NCI-H2227 treated with DMSO at 0.1 percent for 48 hours (cell line): ENCODE results near the gene IL6R.
"Not testable (repeated sequence)": the region's sequence is repeated elsewhere in the genome, so short reads cannot be mapped to it uniquely, and the experiment has no call there.

Source experiments
- DNase-seq: peaks from one replicate; lab custom pipeline; 2025; lab: John Stamatoyannopoulos, UW

Gene IL6R

DNA sequence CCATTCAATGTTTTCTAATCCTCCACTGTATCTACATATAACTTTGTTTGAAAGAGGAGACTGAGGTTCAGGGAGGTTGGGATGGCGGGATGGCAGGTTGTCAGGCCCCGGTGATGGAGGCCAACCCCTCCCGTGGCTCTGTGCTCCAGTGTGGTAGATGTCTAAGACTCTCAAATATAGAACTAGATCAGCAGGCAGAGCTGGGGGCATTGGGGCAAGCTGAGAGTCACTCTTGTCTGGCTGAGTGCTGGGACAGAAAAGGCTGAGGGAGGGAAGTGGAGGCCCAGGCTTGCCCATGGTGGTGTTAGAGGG, 1.7 kb downstream of the IL6R start:
- DNase-seq, result no peak

DNA sequence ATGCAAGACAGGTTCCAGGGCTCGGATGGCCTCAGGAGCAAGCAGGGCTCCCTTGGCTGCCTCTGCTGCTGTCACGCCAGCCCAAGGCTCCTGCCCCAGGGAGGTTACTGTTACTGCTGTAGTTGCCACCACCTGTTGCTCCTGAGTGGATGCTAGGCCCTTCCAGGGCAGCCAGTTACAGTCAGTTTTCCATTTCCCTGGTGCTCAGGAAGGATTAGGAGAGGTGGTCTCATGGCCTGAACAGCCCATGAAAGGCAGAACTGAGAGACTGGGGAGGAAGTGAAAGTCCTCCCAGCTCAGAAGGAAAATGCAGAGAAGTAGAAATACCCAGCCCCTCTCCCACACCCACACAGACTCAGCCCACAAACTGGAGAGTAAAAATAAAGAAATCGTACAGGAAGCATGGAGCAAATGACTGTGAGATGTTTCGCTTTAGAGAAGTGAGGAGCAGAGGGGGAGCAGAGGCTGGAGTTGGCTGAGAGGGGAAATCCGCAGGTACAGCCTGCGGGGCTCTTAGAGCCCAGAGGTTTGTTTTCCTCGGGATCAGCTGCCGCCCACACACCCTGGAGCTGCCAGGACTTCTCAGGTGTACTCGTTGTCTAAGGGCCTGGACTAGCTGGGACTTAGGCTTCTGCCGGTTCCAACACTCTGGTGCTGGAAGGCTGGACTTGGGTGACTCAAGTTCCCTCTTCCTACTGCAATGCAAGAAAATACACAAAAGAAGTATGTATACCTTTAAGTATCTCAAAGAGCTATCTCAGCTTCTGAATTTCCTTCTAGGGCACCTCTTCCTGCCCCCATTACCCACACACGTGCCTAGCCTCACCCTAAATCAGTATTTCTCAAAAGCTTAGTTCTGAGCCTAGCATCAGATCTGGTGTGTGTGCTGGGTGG, 2.3 kb downstream of the IL6R start:
- no peak for DNase-seq

- DNase-seq, result no peak
Observed at GRCh38 chr1:154408174-154408777, 3.1 kb downstream of the IL6R start.

DNA sequence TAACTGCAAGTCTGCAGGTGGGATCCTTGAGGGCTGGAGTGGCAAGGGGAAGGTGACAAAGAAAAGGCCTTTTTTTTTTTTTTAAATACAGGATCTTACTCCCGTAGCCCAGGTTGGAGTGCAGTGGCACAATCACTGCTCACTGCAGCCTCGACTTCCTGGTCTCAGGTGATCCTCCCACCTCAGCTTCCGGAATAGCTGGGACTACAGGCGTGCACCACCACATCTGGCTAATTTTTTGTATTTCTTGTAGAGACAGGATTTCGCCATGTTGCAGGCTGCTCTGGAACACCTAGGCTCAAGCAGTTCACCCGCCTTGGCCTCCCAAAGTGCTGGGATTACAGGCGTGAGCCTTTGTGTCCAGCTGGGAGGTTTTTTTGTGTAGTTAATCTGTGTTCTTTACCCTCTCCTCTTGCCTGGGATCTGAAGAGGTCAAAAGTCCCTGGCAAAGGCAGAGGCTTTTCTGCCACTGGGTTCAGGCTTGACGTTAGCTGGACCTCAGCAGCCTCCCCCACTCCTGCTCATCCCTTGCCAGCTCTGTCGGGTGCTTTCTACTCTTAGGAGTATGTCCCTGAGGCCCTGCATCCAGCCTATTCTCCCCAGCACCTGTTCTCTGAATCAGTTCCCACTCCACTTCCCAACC, 5.2 kb downstream of the IL6R start:
- DNase-seq, result no peak

- DNase-seq, result no peak
Observed at GRCh38 chr1:154411525-154411924, 6.4 kb downstream of the IL6R start.

- no peak for DNase-seq
Observed at GRCh38 chr1:154413177-154413783, 8.1 kb downstream of the IL6R start.

DNA sequence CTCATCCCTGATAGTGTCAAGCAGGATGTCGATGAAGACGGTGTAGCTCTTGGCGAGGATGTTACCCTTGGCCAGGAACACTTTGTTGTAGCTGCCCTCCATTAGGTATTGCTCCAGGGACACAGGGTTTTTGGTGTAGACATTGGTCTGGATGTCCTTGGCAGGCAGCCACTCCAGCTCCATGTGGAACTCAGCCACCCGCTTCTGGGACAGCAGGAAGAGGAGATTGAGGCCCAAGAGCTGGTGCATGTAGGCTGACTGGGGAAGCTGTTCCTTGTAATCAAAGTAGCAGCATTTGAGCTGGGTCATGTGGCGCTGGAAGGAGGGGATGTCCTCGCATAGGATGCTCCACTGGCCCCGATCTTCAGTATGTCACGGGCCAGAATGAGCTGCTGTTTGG, 9.5 kb downstream of the IL6R start:
- no peak for DNase-seq

GRCh38 chr1:154416471-154417337, 11.6 kb downstream of the IL6R start:
- no peak for DNase-seq

GRCh38 chr1:154417338-154417608, 12.1 kb downstream of the IL6R start:
- no peak for DNase-seq

GRCh38 chr1:154418062-154418921, 13.1 kb downstream of the IL6R start:
- peak; percentile 14 for DNase-seq

GRCh38 chr1:154418923-154419619, 13.9 kb downstream of the IL6R start:
- no peak for DNase-seq

GRCh38 chr1:154419620-154420571, 14.8 kb downstream of the IL6R start:
- DNase-seq, result no peak

DNA sequence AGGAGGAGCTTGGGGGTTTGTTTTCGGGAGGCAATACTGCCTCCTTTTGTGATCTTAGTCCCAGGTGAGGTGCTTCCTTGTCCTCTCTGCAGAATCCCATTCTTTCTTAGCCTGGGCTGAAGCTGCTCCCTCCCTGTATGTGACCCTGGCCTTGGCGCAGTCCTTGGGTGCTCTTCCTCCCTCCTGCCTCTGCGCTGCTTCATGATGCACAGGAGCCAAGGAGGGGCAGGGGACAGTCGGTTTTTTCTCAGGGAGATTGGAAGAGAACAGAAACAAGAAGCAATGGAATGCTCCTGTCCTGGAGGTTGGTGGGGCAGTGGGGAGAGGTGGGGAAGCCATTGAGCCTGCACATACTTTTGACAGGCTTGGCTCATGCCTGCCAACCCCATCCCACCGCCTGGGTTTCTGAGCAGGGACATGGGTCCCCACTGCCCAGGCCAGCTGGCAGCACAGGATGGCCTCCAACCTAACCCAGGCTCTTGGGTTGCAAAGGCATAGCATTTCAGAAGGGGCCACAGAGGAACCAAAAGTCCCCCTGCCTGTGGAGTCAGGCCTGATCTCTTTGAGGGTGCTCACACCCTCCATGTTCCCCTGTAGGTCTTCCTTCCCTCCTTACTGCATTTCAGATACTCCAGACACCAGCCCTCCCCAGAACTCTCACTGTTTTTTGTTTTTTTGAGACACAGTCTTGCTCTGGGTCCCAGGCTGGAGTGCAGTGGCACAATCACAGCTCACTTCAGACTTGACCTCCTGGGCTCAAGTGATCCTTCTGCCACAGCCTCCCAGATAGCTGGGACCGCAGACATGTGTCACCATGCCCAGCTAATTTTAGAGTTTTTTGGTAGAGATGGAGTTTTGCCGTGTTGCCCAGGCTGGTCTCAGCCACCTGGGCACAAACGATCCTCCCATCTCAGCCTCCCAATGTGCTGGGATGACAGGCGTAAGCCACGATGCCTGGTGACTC, 16.1 kb downstream of the IL6R start:
- DNase-seq, result no peak

DNA sequence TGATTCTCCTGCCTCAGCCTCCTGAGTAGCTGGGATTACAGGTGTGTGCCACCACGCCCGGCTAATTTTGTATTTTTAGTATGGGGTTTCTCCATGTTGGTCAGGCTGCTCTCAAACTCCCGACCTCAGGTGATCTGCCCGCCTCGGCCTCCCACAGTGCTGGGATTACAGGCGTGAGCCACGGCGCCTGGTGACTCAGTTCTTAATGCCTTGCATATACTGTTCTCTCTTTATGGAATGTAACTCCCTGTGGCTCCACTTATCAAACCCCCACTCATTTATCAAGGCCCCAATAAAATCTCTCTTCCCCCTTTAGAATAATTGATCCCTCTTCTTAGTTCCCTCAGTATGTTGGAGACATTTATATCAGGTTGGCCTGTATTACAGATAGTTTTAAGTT, 16.9 kb downstream of the IL6R start:
- DNase-seq, result not testable (repeated sequence)

GRCh38 chr1:154422521-154422920, 17.4 kb downstream of the IL6R start:
- DNase-seq, result no peak

DNA sequence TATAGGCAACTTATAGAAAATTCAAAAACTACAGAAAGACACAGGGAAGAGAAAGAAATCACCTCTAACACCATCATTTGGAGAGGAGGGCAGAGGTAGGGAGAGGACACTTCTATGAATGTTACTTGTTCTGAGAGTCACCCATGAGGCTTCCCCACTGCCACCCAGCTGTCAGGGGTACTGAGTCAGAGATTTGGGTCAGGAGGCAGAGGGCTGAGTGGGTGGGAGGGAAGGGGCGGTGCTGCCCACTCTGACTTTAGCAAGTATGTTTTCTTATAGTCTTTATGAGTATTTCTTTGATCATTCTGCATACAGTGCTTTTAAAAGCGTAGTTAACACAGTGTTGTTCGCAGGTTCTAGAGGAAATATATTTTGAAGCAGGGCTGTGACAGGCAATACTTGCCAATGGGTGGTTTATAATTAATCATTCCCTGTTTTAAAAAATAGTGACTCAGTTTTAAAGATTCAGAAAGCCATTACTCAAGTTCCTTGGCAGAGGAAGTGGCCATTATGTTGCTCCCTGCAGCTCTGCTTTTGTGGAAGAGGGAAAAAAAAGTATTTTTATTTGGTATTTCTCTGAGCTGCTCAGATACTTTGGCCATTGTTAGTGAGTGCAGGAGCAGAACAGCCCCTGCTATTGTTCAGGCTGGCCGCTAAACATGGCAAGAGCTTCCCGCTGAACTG, 18.3 kb downstream of the IL6R start:
- DNase-seq, result peak; percentile 25

- no peak for DNase-seq
Observed at GRCh38 chr1:154423988-154424326, 18.8 kb downstream of the IL6R start.

DNA sequence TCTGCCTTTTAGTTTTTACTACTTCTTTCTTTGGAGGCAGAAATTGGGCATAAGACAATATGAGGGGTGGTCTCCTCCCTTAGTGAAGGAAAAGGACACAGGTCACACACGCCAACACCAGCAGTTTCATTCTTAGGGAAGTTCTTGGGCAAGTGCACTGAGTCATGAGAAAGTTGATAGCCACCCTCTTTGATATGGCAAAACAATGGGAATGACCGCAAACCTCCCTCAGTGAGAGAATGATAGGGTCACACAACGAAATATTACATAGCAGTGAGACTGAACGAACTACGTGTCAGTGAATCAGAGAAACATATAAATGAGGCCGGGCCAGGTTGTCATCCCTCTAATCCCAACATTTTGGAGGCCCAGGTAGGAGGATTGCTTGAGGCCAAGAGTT, 20.0 kb downstream of the IL6R start:
- no peak for DNase-seq
